Activated naive CD8-positive, alpha-beta T cell treated with anti-CD3 and anti-CD28 coated beads, Interleukin-2, amount 50 U/mL, for 24 hours (primary cell): Measurements from ENCODE around the gene IKZF1.
A peak's percentile ranks its signal among the peaks of the same experiment; 100 is the strongest.

ENCODE experiments used
- ATAC-seq: fragments of 150-1000 bp; cut with Tn5 transposase; one replicate; pipeline ENCODE4 v1.10.0; 2021
- DNase-seq: peaks from one replicate; pipeline ENCODE4 v3.0.0; 2021
- H3K27ac Mint-ChIP-seq: one replicate; pipeline ENCODE4 v1.8.0; 2021; ENCODE audit warnings: mild to moderate bottlenecking, mixed read lengths
- H3K27me3 Mint-ChIP-seq: one replicate; pipeline ENCODE4 v1.8.0; 2021; ENCODE audit warnings: mixed read lengths
- H3K36me3 Mint-ChIP-seq: one replicate; pipeline ENCODE4 v1.8.0; 2021; ENCODE audit warnings: low read depth, mixed read lengths
- H3K4me1 Mint-ChIP-seq: one replicate; pipeline ENCODE4 v1.8.0; 2021; ENCODE audit warnings: mixed read lengths
- H3K4me3 Mint-ChIP-seq: one replicate; pipeline ENCODE4 v1.8.0; 2021; ENCODE audit warnings: mild to moderate bottlenecking, moderate library complexity, mixed read lengths
- H3K9me3 Mint-ChIP-seq: one replicate; pipeline ENCODE4 v1.8.0; 2021; ENCODE audit warnings: mixed read lengths

Gene IKZF1

DNA sequence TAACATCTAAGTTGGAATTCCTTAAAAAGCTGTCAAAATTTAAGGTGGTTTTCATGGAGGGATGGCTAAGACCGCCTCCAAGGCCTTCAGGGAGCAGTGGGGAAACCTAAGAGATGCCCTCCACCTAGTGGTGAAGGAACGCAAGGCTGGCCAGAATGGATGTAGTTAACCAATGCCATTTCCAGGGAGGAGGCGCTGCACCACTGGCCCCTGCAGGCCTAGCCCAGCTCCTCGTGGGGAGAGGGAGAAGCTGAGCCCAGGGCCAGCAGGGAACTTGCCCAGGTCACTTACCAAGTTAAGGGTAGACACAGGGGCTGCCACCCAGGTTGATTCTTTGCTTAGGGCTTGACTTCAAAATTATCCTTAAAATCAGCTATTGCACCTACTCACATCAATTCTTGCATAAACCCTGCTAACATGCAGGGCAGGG lies 113.6 kb downstream of the IKZF1 start:
- no peak overlapping the region for H3K27ac Mint-ChIP-seq

DNA sequence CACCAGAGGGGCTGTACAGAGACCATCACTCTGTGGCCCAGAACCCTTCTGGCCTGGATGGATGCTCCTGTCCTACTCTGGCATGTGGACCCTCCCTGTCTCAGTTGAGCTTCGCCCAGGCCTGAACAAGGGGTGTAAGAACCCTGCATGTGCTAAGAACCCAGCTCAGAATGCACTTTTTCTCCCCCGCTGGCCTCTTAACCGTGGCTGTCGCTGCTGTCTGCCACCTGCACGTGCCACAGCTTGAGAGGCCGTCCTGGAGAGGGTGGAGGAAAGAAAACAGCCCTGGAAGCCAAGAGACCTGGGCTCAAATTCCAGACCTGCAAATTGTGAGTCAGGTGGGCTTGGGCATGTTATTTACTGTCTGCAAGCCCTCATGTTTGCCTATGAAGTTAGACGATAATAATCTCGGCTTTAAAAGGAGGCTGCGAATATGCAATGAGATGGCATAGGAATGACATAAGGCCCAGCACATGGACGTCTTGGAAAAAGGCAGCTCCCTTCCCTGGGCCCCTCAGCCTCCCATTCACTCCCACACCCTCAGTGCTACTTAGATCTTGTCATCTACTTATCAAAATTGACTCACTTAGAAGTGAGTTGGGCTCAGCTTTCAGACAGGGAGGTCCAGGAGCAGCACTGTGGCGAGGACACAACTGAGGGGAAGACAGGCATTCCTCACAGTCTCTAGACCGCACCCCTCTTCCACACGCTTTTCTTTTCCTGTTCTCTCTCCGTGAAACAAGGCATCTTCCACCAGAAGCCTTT lies 114.2 kb downstream of the IKZF1 start:
- H3K27me3 Mint-ChIP-seq: no peaks in the 10 kb centered on the region
- no peaks in the 10 kb centered on the region for H3K9me3 Mint-ChIP-seq
- H3K36me3 Mint-ChIP-seq: no peaks in the 10 kb centered on the region
- ATAC-seq (no peak), DNase-seq (no peak)
- H3K4me3 Mint-ChIP-seq: no peak overlapping the region
- peaks cover 31% of the 10 kb centered on the region for H3K4me1 Mint-ChIP-seq
- no peak overlapping the region for H3K27ac Mint-ChIP-seq

More for the DNA sequence above, 113.6 kb downstream of the IKZF1 start:
- H3K4me1 Mint-ChIP-seq: peaks cover 31% of the 10 kb centered on the region
- H3K36me3 Mint-ChIP-seq: no peaks in the 10 kb centered on the region
- ATAC-seq: peak; percentile 94
- H3K27me3 Mint-ChIP-seq: no peaks in the 10 kb centered on the region
- H3K4me3 Mint-ChIP-seq: no peak overlapping the region
- peak; percentile 80 for DNase-seq
- no peaks in the 10 kb centered on the region for H3K9me3 Mint-ChIP-seq

DNA sequence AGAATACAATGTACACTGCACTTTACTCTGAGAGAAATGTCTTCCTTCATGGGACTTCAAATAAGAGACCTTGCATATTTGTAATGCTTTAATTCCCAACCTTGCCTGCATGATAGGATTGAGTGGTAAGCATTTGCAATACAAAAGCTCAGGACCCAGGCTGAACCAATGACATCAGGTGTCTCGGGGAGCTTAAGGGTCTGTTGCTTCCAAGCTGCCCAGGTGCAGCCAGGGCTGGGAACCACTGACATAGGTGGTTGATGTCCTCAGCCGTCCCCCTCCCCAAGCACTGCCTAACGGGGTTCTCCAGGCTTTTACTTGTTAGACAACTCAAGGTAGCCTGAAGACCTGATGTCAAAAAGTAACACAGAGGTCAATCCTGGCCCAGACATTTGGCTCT lies 116.5 kb downstream of the IKZF1 start:
- no peaks in the 10 kb centered on the region for H3K27me3 Mint-ChIP-seq
- no peaks in the 10 kb centered on the region for H3K36me3 Mint-ChIP-seq
- ATAC-seq: no peak
- no peaks in the 10 kb centered on the region for H3K9me3 Mint-ChIP-seq
- DNase-seq: no peak
- no peak overlapping the region for H3K4me3 Mint-ChIP-seq
- peaks cover 19% of the 10 kb centered on the region for H3K4me1 Mint-ChIP-seq
- H3K27ac Mint-ChIP-seq: no peak overlapping the region

DNA sequence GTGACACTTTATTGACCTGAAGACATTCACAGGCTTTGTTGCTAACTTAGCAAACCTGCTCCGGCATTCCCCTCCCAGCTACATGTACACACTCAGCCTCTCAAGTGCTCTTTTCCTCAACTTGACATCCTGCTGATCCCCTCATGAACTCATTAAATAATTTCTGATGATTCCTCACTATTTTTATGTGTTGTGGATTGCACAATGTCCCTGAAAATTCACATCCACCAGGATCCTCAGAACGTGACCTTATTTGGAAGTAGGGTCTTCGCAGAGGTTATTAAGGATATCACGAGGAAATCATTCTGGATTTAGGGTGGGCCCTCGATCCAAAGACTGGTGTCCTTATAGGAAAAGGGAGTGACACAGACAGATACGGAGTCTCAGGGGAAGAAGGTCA lies 118.3 kb downstream of the IKZF1 start:
- no peaks in the 10 kb centered on the region for H3K9me3 Mint-ChIP-seq
- no peak overlapping the region for H3K27ac Mint-ChIP-seq
- peaks cover under 1% of the 10 kb centered on the region for H3K4me1 Mint-ChIP-seq
- H3K27me3 Mint-ChIP-seq: no peaks in the 10 kb centered on the region
- no peak overlapping the region for H3K4me3 Mint-ChIP-seq
- H3K36me3 Mint-ChIP-seq: no peaks in the 10 kb centered on the region
- ATAC-seq (no peak), DNase-seq (no peak)

DNA sequence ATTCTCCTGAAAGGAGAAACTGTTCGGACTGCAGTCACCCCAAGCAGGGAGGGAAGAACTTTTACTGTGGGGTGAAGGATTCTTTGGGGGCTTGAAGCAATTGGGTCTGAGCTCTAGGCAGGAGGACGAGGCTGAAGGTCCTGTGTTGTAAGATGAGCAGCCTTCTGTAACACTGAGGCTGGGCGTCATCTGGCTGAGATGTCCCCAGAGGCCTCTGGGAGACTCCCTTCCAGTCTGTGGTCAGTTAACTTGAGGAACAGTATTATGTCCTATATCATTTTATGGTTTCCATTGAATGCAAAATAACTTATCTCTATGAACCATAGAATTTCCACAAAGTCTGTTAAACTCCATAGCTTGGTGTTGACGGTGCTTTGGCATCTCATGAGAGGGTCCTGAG lies 119.3 kb downstream of the IKZF1 start:
- ATAC-seq: no peak
- H3K27me3 Mint-ChIP-seq: no peaks in the 10 kb centered on the region
- H3K4me1 Mint-ChIP-seq: no peaks in the 10 kb centered on the region
- no peaks in the 10 kb centered on the region for H3K9me3 Mint-ChIP-seq
- DNase-seq: no peak
- H3K27ac Mint-ChIP-seq: no peak overlapping the region
- H3K4me3 Mint-ChIP-seq: no peak overlapping the region
- H3K36me3 Mint-ChIP-seq: no peaks in the 10 kb centered on the region

DNA sequence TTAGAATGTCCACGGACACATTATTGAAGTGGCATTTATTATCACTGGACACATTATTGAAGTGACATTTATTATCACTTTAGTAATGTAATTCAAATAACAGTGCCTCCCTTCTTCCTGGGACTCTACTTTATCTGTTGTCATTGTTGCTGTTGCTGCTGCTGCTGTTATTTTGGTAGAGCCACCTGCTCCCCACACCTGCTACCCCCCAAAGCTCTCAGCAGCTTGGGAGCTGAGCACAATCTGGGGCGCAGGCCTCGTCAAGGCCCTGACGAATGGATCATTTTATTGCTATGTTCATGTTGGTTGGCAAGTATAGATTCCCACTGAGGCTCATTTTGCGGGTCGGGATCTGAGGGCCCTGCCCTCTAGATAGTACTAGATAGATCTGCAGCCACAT lies 120.8 kb downstream of the IKZF1 start:
- ATAC-seq: no peak
- Mint-ChIP-seq H3K4me1 (no peaks in the 10 kb centered on the region), H3K9me3 (no peaks in the 10 kb centered on the region), H3K27ac (no peak overlapping the region), H3K36me3 (no peaks in the 10 kb centered on the region), H3K4me3 (no peak overlapping the region), H3K27me3 (no peaks in the 10 kb centered on the region)
- no peak for DNase-seq

DNA sequence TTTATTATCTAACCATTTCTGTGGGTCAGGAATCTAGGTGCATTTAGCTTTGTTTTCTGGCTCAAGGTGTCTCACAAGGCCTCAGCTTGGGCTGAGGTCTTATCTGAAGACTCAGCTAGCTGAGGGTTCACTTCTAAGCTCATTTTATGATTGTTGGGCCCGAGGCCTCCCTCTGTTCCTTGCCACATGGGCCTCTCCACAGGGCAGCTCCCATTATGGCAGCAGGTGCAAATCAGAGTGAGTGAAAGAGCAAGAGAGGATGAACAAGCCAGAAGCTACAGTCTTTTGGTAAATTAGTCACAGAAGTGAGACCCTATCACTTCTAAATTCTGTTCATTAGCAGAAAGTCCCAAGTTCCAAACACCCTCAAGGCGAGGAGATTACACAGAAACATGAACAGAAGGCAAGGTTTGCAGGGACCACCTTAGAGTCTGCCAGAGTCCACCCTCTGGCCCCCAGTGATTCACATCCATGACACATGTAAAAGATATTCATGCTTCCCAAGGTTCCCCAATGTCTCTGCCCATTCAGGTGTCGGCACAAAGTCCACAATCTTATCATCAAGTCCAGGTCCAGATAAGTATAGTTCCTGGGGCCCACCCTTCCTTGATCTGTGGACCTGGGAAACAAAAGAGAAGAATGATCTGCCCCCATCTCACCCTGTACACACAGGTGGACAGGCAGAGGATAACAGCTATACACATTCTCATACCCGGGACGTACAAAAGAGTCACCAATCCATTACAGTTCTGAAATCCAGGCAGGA lies 121.9 kb downstream of the IKZF1 start:
- Mint-ChIP-seq H3K9me3 (no peaks in the 10 kb centered on the region), H3K27ac (no peak overlapping the region), H3K4me3 (no peak overlapping the region), H3K27me3 (no peaks in the 10 kb centered on the region), H3K4me1 (no peaks in the 10 kb centered on the region), H3K36me3 (no peaks in the 10 kb centered on the region)
- ATAC-seq: no peak
- DNase-seq: no peak

DNA sequence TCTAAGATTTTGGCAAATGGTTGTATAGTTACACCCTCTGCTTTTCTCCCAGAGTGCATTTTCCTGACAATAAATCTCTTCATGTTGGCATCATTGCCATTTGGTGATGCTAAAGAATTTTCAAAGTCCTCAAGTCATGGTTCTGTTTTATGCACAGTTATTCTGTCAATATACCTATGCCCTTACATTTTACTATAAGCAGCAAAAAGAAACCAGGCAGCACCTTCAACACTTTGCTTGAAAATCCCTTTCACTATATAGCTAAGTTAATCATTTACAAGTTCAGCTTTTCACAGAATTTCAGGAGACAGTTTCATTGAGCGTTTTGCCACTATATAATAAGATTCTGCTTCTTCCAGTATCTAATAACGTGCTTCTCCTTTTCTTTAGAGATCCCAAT lies 123.0 kb downstream of the IKZF1 start:
- DNase-seq: no peak
- H3K27me3 Mint-ChIP-seq: no peaks in the 10 kb centered on the region
- no peaks in the 10 kb centered on the region for H3K4me1 Mint-ChIP-seq
- ATAC-seq: no peak
- H3K4me3 Mint-ChIP-seq: no peak overlapping the region
- no peak overlapping the region for H3K27ac Mint-ChIP-seq
- no peaks in the 10 kb centered on the region for H3K9me3 Mint-ChIP-seq
- no peaks in the 10 kb centered on the region for H3K36me3 Mint-ChIP-seq

DNA sequence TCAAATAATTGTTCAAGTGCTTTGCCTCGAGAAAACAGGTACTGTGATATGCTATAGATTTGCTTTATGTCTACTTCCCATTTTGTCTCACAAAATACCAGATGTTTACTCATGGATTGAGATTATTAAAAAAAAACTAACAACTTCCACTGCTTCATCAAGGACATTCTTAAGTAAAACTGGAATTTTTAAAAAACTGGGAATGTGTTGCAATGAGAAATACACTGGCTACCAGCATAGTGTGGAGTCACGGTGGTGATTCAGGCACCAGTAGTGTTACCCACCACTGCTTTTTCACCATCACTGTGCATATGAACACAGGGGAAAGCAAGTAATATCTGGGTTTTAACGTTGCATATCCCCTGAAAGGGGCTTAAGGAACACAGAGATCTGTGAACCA lies 124.4 kb downstream of the IKZF1 start:
- no peak overlapping the region for H3K4me3 Mint-ChIP-seq
- ATAC-seq (no peak), DNase-seq (no peak)
- no peaks in the 10 kb centered on the region for H3K36me3 Mint-ChIP-seq
- H3K9me3 Mint-ChIP-seq: no peaks in the 10 kb centered on the region
- H3K27me3 Mint-ChIP-seq: no peaks in the 10 kb centered on the region
- no peak overlapping the region for H3K27ac Mint-ChIP-seq
- no peaks in the 10 kb centered on the region for H3K4me1 Mint-ChIP-seq

DNA sequence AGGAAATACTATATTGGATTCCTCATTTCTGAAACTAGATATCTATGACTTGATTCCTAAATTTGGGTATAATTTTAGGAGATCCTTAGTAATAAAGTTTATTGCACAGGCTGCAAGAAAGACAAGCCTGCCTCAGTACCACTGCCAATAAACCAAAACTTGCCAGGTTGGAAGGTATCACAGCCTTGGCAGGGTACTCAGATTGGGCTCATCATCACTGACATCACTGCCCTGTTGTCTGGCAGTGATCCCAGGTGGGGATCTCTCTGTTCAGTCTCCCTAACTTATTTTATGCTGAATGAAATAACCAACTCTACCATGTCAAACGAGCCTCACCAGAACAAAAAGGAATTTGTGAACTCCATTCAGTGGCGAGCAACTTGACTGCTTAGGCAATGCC lies 126.8 kb downstream of the IKZF1 start:
- Mint-ChIP-seq H3K9me3 (no peaks in the 10 kb centered on the region), H3K4me3 (no peak overlapping the region), H3K27ac (no peak overlapping the region), H3K36me3 (no peaks in the 10 kb centered on the region), H3K4me1 (no peaks in the 10 kb centered on the region), H3K27me3 (no peaks in the 10 kb centered on the region)
- DNase-seq (no peak), ATAC-seq (no peak)

DNA sequence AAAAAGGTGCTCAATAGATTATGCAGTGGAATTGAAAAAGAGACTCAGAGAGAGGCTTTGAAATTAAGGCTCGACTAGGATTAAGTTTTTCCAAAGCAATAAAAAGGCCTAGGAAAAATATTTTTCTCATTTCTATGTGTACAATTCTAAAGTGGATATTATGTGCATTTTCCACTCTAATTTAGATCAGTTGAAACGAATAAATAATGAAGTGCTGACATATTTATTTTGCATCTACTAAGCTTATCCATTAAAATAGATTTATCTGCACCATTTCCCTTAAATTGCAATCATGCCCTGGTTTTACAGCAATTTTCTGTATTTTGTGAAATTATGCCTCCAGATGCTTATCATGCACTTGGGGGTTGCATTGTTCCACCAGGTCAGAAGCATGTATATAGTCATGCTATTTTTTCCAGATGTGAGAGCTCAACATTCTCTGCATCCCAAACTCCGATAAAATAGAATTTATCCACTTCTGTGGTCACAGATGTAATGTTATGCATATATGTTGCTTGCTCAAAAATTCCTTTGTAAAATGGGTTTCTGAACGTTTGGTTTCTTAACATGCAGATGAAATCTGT lies 127.3 kb downstream of the IKZF1 start:
- DNase-seq (no peak), ATAC-seq (no peak)
- Mint-ChIP-seq H3K4me1 (no peaks in the 10 kb centered on the region), H3K36me3 (peaks cover 2% of the 10 kb centered on the region), H3K27ac (no peak overlapping the region), H3K9me3 (no peaks in the 10 kb centered on the region), H3K4me3 (no peak overlapping the region), H3K27me3 (no peaks in the 10 kb centered on the region)

DNA sequence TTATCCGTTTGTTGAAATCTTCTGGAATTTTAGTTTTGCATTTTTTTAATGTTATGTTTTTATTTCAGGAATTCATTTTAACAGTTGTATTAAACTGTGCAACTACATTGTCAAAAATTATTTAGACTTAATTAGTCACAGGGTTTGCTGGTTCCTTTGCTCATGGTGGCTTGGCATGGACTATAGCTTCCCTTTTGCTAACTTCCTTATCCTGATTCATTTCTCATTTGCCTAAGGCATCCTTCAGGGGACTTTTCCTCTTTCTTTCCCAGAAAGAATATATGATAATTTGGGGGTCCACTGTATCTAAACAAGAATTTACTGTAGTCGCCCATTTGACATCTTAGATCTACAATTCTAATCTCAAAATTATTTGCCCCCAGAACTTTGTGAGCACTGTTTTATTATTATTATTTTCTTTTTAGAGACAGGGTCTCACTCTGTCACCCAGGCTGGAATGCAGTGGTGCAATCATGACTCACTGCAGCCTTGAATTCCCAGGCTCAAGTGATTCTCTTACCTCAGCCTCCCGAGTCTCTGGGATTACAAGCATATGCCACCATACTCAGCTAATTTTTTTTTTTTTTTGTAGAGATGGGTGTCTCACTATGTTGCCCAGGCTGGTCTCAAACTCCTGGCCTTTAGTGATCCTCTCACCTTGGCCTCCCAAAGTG lies 131.8 kb downstream of the IKZF1 start:
- H3K36me3 Mint-ChIP-seq: peaks cover 28% of the 10 kb centered on the region
- DNase-seq (no peak), ATAC-seq (no peak)
- no peaks in the 10 kb centered on the region for H3K9me3 Mint-ChIP-seq
- H3K27ac Mint-ChIP-seq: no peak overlapping the region
- H3K27me3 Mint-ChIP-seq: no peaks in the 10 kb centered on the region
- H3K4me3 Mint-ChIP-seq: no peak overlapping the region
- H3K4me1 Mint-ChIP-seq: no peaks in the 10 kb centered on the region

DNA sequence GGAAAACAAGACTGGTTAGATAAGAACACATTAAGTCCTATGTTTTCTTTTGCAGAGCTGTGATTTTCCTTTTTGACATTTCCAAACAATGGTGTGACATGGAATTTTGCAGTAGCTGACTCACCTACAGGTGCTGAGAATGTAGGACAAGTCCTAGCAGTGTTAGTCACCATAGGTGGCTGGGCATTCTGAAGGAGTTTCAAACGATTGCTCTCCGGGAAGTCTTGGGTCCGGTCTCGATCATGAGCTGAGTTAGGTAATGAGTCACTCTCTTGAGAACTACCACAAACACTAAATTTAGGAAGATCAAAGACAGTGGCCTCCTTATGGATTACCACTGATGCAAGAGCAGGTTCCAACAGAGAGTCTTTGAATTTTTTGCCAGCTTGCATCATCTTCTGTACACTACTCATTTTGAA lies 142.0 kb downstream of the IKZF1 start:
- DNase-seq: no peak
- H3K4me3 Mint-ChIP-seq: peak overlapping the region; percentile 3
- H3K27me3 Mint-ChIP-seq: no peaks in the 10 kb centered on the region
- H3K36me3 Mint-ChIP-seq: peaks cover 44% of the 10 kb centered on the region
- no peaks in the 10 kb centered on the region for H3K9me3 Mint-ChIP-seq
- peaks cover 58% of the 10 kb centered on the region for H3K4me1 Mint-ChIP-seq
- peak; percentile 47 for ATAC-seq
- H3K27ac Mint-ChIP-seq: peak overlapping the region; percentile 59

DNA sequence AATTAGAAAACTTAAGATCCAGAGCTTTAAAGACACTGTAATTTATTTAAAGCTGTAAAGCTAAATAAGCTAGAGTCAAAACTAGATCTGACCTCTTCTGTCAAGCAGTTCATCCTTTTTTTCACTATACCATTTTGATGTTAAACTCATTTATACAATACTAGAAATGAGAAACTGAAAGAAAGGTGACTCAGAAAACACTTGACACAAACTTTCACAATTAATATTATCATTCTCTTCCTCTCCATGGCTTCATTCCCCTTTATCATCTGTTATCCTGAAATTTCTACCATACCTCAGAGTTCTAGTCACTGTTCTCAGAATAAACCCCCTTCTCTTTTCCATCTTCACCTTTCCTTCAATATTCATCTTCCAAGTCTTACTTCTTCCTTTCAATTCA lies 144.3 kb downstream of the IKZF1 start:
- no peaks in the 10 kb centered on the region for H3K27me3 Mint-ChIP-seq
- H3K36me3 Mint-ChIP-seq: peaks cover 37% of the 10 kb centered on the region
- H3K27ac Mint-ChIP-seq: peak overlapping the region; percentile 79
- no peak for ATAC-seq
- H3K4me1 Mint-ChIP-seq: peaks cover 58% of the 10 kb centered on the region
- peak overlapping the region; percentile 90 for H3K4me3 Mint-ChIP-seq
- DNase-seq: no peak
- no peaks in the 10 kb centered on the region for H3K9me3 Mint-ChIP-seq

DNA sequence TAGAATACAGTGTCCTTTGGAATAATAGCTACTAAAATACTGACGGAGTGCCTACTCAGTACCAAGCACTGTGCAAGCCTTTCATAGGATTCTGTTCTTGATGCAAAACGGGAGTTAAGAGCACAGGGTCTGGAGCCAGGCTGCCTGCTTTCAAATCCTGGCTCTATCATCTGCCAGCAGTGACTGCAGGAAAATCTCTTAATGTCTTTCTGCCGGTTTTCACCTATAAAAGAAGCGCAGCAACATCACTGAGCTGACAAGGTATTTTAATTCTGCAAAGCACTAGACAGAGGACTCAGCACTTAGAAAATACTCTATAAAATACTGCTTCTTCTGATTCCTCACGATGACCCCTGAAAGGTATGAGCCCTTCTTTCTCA lies 145.0 kb downstream of the IKZF1 start:
- H3K9me3 Mint-ChIP-seq: no peaks in the 10 kb centered on the region
- H3K4me1 Mint-ChIP-seq: peaks cover 54% of the 10 kb centered on the region
- H3K36me3 Mint-ChIP-seq: peaks cover 30% of the 10 kb centered on the region
- ATAC-seq (no peak), DNase-seq (no peak)
- H3K4me3 Mint-ChIP-seq: peak overlapping the region; percentile 90
- peak overlapping the region; percentile 79 for H3K27ac Mint-ChIP-seq
- H3K27me3 Mint-ChIP-seq: no peaks in the 10 kb centered on the region
